Testis (tissue), 2 donors: ENCODE results near the gene ZNF33A.

Source experiments
- CTCF ChIP-seq, 3 experiments: fragments of 450-650 bp in 2 of 3; fragments of 200-600 bp in 1 of 3; sonication (generic) in 1 of 3; IDR thresholded peaks; one replicate each; pipeline ENCODE4 v1.5.1; 2016 to 2019; ENCODE audit warnings: antibody characterized with exemption in 3 of 3, mild to moderate bottlenecking in 2 of 3, moderate library complexity in 1 of 3
- POLR2A ChIP-seq: fragments of 450-650 bp; IDR thresholded peaks from one replicate; pipeline ENCODE4 v1.6.1; 2017; ENCODE audit warnings: antibody characterized with exemption, mild to moderate bottlenecking, moderate library complexity

DNA sequence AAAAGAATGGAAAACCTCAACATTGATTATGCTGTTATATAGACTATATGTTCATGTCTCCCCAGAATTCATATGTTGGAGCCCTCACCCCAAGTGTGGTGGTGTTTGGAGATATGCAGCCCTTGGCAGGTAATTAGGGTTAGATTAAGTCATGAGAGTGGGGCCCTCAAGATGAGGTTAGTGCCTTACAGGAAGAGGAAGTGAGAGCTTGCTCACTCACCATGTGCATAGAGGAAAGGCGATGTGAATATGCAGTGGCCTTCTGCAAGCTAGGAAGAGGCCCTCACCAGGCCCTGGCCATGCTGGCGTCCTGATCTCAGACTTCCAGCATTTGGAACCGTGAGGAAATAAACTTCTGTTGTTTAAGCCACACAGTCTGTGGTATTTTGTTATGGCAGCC lies 14.8 kb downstream of the ZNF33A start:
- TF ChIP-seq CTCF (IDR thresholded peaks at IDR 0.05) (no peak), POLR2A (no peak)
